Measurements from ENCODE around the gene TMEM270. TPM values are rescaled to one million over a fixed set of nuclear protein-coding genes. Genes with fewer than 3 reads are reported as not detected.

TMEM270 gene
- total RNA-seq, 1 donor from 2014 or later: not detected

GRCh38 chr7:73901823-73902597 lies 41.1 kb downstream of the TMEM270 start:
- no peak overlapping the region for H3K9ac ChIP-seq
- Mint-ChIP-seq H3K4me1 (peaks cover 5% of the 10 kb centered on the region), H3K9me3 (peaks cover 7% of the 10 kb centered on the region), H3K4me3 (no peak overlapping the region), H3K27ac (no peak overlapping the region), H3K27me3 (ENCODE audit: insufficient read depth, low read depth) (no peaks in the 10 kb centered on the region), H3K36me3 (peaks cover under 1% of the 10 kb centered on the region)
- H3K4me1 ChIP-seq: no peaks in the 10 kb centered on the region
- TF ChIP-seq EZH2 (IDR thresholded peaks at IDR 0.05): no peak
- TF ChIP-seq, protein P1, sequence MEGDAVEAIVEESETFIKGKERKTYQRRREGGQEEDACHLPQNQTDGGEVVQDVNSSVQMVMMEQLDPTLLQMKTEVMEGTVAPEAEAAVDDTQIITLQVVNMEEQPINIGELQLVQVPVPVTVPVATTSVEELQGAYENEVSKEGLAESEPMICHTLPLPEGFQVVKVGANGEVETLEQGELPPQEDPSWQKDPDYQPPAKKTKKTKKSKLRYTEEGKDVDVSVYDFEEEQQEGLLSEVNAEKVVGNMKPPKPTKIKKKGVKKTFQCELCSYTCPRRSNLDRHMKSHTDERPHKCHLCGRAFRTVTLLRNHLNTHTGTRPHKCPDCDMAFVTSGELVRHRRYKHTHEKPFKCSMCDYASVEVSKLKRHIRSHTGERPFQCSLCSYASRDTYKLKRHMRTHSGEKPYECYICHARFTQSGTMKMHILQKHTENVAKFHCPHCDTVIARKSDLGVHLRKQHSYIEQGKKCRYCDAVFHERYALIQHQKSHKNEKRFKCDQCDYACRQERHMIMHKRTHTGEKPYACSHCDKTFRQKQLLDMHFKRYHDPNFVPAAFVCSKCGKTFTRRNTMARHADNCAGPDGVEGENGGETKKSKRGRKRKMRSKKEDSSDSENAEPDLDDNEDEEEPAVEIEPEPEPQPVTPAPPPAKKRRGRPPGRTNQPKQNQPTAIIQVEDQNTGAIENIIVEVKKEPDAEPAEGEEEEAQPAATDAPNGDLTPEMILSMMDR (IDR thresholded peaks at IDR 0.05): no peak
- no peak for TF ChIP-seq EZH2phosphoT487 (IDR thresholded peaks at IDR 0.05)
- H2AFZ ChIP-seq (replicated peaks): peak overlapping the region; percentile 37
- H3K27me3 ChIP-seq: no peaks in the 10 kb centered on the region
- no peak for DNase-seq (ENCODE audit: low spot score)
- no peak overlapping the region for H3K4me2 ChIP-seq
- no peaks in the 10 kb centered on the region for H3K36me3 ChIP-seq
- no peak overlapping the region for H3K4me3 ChIP-seq
- no peaks in the 10 kb centered on the region for H3K9me3 ChIP-seq (ENCODE audit: low read depth)
- H4K20me1 ChIP-seq (ENCODE audit: low read depth): no peaks in the 10 kb centered on the region
- no peak overlapping the region for H3K27ac ChIP-seq
- H3K79me2 ChIP-seq (ENCODE audit: low read depth): no peaks in the 10 kb centered on the region
- no peaks in the 10 kb centered on the region for H3F3A ChIP-seq (ENCODE audit: low read depth)

GRCh38 chr7:73903321-73904218 lies 42.6 kb downstream of the TMEM270 start:
- Histone ChIP-seq H3K79me2 (ENCODE audit: low read depth) (no peaks in the 10 kb centered on the region), H2AFZ (replicated peaks) (no peak overlapping the region), H3F3A (ENCODE audit: low read depth) (no peaks in the 10 kb centered on the region), H3K4me3 (no peak overlapping the region), H3K9me3 (ENCODE audit: low read depth) (no peaks in the 10 kb centered on the region), H3K9ac (no peak overlapping the region), H3K27me3 (no peaks in the 10 kb centered on the region), H3K4me2 (no peak overlapping the region), H4K20me1 (ENCODE audit: low read depth) (no peaks in the 10 kb centered on the region), H3K36me3 (no peaks in the 10 kb centered on the region), H3K4me1 (no peaks in the 10 kb centered on the region), H3K27ac (no peak overlapping the region)
- Mint-ChIP-seq H3K4me3 (no peak overlapping the region), H3K27ac (no peak overlapping the region), H3K4me1 (peaks cover 7% of the 10 kb centered on the region), H3K27me3 (ENCODE audit: insufficient read depth, low read depth) (no peaks in the 10 kb centered on the region), H3K36me3 (no peaks in the 10 kb centered on the region), H3K9me3 (no peaks in the 10 kb centered on the region)
- DNase-seq (ENCODE audit: low spot score): no peak
- no peak for TF ChIP-seq EZH2 (IDR thresholded peaks at IDR 0.05)
- TF ChIP-seq, protein P1 (IDR thresholded peaks at IDR 0.05): no peak
- no peak for TF ChIP-seq EZH2phosphoT487 (IDR thresholded peaks at IDR 0.05)

DNA sequence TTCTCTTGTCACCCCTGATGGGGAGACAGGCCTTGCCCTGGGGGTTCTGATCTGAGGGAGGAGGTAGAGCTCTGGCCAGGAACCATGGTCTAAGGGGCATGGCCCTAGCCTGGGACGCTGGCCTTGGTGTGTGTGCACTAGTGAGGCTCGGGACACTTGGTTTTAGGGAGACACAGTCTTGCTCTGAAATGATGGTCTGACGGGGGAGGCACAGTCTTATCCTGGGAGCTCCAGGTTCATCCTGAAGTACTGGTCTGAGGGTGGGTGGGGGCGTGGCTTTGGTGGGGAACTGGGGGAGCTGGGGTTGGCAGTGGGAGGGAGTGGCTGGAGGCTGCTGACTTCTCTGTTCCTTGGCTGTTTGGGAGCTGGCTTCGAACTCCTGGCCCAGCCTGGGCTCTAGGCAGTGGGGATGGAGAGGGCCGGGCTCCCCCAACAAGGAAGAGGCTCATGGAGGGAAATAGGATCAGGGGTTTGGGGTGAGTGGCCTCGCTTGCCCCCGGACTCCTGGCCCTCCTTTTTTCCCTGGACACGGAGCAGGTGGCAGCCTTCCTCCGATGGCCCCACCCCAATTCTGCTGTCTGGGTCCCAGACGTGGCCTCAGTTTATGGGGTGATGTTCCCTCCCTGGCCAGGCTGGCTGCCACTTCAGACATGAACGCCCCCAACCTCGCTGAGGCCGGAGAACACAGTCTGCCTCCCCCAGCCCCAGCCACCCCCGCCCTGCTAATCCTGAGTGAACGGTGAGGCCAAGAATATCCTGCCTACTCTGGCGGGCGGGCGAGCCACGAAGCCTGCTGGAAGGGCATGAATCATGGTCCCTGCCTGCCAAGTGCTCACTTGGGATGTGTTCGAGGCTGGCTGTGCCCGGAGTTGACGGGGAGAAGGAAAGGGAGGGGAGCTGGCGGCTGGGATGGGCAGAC lies 43.5 kb downstream of the TMEM270 start:
- H3K27ac Mint-ChIP-seq: peak overlapping the region; percentile 35

More for the DNA sequence above, 43.5 kb downstream of the TMEM270 start:
- Histone ChIP-seq H4K20me1 (ENCODE audit: low read depth) (no peaks in the 10 kb centered on the region), H3K9ac (no peak overlapping the region), H3K4me1 (no peaks in the 10 kb centered on the region), H3K4me3 (no peak overlapping the region), H3K4me2 (no peak overlapping the region), H3K79me2 (ENCODE audit: low read depth) (no peaks in the 10 kb centered on the region), H3K27me3 (no peaks in the 10 kb centered on the region), H2AFZ (replicated peaks) (no peak overlapping the region), H3K27ac (no peak overlapping the region), H3K36me3 (no peaks in the 10 kb centered on the region), H3K9me3 (ENCODE audit: low read depth) (no peaks in the 10 kb centered on the region), H3F3A (ENCODE audit: low read depth) (no peaks in the 10 kb centered on the region)
- TF ChIP-seq, protein P1 (IDR thresholded peaks at IDR 0.05): no peak
- TF ChIP-seq EZH2 (IDR thresholded peaks at IDR 0.05) (no peak), EZH2phosphoT487 (IDR thresholded peaks at IDR 0.05) (no peak)
- DNase-seq (ENCODE audit: low spot score): no peak
- H3K27me3 Mint-ChIP-seq (ENCODE audit: insufficient read depth, low read depth): no peaks in the 10 kb centered on the region
- H3K9me3 Mint-ChIP-seq: no peaks in the 10 kb centered on the region
- no peaks in the 10 kb centered on the region for H3K36me3 Mint-ChIP-seq
- H3K4me3 Mint-ChIP-seq: no peak overlapping the region
- peaks cover 9% of the 10 kb centered on the region for H3K4me1 Mint-ChIP-seq

Data from neural progenitor cell (in vitro differentiated cells).